Parathyroid adenoma (tissue), 2 donors: ENCODE data around the gene TRAPPC2L.
A peak's percentile ranks its signal among the peaks of the same experiment; 100 is the strongest.

ENCODE experiments used
- H2AFZ ChIP-seq: fragments of 300-600 bp; sonication (generic); one replicate; pipeline ENCODE4 v1.7.0; 2017; ENCODE audit warnings: antibody characterized with exemption, mild to moderate bottlenecking
- H3K27ac ChIP-seq: fragments of 300-600 bp; sonication (generic); one replicate; pipeline ENCODE4 v1.7.0; 2017
- H3K27me3 ChIP-seq: fragments of 300-600 bp; sonication (generic); one replicate; pipeline ENCODE4 v1.7.0; 2017; ENCODE audit warnings: low read length; ENCODE audit not compliant: control insufficient read depth, insufficient read depth
- H3K36me3 ChIP-seq: fragments of 300-600 bp; sonication (generic); one replicate; pipeline ENCODE4 v1.7.0; 2017; ENCODE audit warnings: low read length; ENCODE audit not compliant: control insufficient read depth, insufficient read depth
- H3K4me1 ChIP-seq: fragments of 300-600 bp; sonication (generic); one replicate; pipeline ENCODE4 v1.7.0; 2017; ENCODE audit warnings: control low read depth
- H3K4me2 ChIP-seq: fragments of 300-600 bp; sonication (generic); one replicate; pipeline ENCODE4 v1.7.0; 2017; ENCODE audit warnings: low read length
- H3K4me3 ChIP-seq: fragments of 300-600 bp; sonication (generic); one replicate; pipeline ENCODE4 v1.7.0; 2017; ENCODE audit warnings: low read depth, low read length
- H3K79me2 ChIP-seq: fragments of 300-600 bp; sonication (generic); one replicate; pipeline ENCODE4 v1.7.0; 2017; ENCODE audit warnings: control low read depth
- H3K9ac ChIP-seq: fragments of 300-600 bp; sonication (generic); one replicate; pipeline ENCODE4 v1.7.0; 2017; ENCODE audit warnings: mild to moderate bottlenecking
- H3K9me3 ChIP-seq: fragments of 300-600 bp; sonication (generic); one replicate; pipeline ENCODE4 v1.7.0; 2017; ENCODE audit warnings: low read length; ENCODE audit not compliant: control insufficient read depth
- TF ChIP-seq, protein P1 (sequence below): fragments of 300-600 bp; sonication (generic); IDR thresholded peaks from one replicate; pipeline ENCODE4 v1.7.0; 2017; ENCODE audit warnings: antibody characterized with exemption, mild to moderate bottlenecking
- donor health status: primary hyperparathyroidism.

Gene TRAPPC2L, protein sequence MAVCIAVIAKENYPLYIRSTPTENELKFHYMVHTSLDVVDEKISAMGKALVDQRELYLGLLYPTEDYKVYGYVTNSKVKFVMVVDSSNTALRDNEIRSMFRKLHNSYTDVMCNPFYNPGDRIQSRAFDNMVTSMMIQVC

DNA sequence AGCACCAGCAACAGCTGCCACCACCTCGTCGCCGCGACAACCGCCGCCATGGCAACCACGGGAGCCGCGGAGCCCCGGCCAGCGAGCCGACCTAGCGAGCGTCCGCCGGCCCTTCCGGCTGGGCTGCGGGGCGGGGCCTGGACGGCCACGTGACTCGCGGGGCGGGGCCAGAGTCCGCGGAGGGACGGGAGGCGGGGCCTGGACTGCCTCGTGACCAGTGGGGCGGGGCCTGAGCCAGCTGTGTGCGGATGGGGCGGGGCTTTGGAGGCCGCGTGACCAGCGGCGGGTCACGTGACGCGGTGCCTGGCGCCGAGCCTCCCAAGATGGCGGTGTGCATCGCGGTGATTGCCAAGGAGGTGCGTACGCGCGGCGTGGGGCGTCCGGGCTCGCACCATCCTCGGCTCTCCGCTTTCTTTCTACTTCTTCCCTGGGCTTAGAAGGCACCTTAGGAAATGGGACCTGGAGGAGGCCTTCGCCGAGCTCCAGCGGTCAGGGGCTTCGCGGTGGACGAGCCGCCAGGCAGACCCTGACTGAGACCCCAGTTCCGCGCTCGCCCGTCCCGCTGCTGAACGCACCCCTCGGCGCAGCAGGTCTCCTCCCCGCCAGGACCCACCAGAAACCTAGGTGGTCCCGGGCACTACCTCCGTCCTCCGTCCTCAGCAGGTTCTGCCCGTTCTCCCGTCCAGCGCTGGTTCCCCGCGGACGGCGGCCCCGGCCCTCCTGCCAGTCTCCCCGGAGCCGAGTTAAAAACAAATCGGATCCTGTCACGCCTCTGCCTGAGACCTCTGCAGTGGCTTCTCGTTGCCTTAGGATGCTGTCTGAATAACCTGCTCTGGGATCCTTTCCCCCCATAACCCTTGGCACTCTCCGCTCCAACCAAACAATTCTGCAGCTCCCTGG is at the start of gene TRAPPC2L, which contains the start of gene GALNS:
TSS of gene TRAPPC2L (plus strand) at position 300 of the 900 bp plus-strand sequence. CDS start at position 324, 24 bp downstream.
TSS of gene GALNS (minus strand) at position 120 of the 900 bp plus-strand sequence. CDS start at position 50, 70 bp downstream.
- Histone ChIP-seq H3K4me2 (peak within 1 kb of the TSS; percentile 79), H3K4me1 (peaks cover 8% of the 10 kb centered on the region), H3K27me3 (no peaks in the 10 kb centered on the region), H3K27ac (peak within 1 kb of the TSS; percentile 68), H3K36me3 (no peaks in the 10 kb centered on the region), H3K4me3 (peak within 1 kb of the TSS; percentile 82), H3K9ac (no peak within 1 kb of the TSS), H2AFZ (peak within 1 kb of the TSS; percentile 98), H3K79me2 (peaks cover 11% of the 10 kb centered on the region), H3K9me3 (no peaks in the 10 kb centered on the region)
- TF ChIP-seq, protein P1, sequence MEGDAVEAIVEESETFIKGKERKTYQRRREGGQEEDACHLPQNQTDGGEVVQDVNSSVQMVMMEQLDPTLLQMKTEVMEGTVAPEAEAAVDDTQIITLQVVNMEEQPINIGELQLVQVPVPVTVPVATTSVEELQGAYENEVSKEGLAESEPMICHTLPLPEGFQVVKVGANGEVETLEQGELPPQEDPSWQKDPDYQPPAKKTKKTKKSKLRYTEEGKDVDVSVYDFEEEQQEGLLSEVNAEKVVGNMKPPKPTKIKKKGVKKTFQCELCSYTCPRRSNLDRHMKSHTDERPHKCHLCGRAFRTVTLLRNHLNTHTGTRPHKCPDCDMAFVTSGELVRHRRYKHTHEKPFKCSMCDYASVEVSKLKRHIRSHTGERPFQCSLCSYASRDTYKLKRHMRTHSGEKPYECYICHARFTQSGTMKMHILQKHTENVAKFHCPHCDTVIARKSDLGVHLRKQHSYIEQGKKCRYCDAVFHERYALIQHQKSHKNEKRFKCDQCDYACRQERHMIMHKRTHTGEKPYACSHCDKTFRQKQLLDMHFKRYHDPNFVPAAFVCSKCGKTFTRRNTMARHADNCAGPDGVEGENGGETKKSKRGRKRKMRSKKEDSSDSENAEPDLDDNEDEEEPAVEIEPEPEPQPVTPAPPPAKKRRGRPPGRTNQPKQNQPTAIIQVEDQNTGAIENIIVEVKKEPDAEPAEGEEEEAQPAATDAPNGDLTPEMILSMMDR, result no peak

DNA sequence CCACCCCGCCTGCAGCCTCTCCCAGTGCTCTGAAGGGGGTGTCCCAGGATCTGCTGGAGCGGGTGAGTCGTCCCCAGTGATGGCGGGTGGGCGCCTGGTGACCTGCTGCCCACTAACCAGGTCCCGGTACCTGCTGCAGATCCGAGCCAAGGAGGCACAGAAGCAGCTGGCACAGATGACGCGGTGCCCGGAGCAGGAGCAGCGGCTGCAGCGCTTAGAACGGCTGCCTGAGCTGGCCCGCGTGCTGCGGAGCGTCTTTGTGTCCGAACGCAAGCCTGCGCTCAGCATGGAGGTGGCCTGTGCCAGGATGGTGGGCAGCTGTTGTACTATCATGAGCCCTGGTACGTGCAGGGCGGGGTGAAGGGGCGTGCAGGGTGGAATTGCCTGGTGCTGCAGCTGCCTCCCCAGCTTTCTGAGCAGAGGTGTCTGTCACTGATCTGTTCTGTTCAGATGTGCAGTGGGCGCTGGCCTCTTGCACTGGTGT is 49.7 kb upstream of the TRAPPC2L start:
- H3K79me2 ChIP-seq, result no peaks in the 10 kb centered on the region
- H3K9ac ChIP-seq, result no peak overlapping the region
- H3K36me3 ChIP-seq, result no peaks in the 10 kb centered on the region
- H3K4me1 ChIP-seq, result peaks cover 12% of the 10 kb centered on the region
- no peaks in the 10 kb centered on the region for H3K27me3 ChIP-seq
- no peaks in the 10 kb centered on the region for H3K9me3 ChIP-seq
- H3K4me2 ChIP-seq, result no peak overlapping the region
- no peak overlapping the region for H3K27ac ChIP-seq
- no peak overlapping the region for H2AFZ ChIP-seq
- TF ChIP-seq, protein P1, result no peak
- H3K4me3 ChIP-seq, result no peak overlapping the region

DNA sequence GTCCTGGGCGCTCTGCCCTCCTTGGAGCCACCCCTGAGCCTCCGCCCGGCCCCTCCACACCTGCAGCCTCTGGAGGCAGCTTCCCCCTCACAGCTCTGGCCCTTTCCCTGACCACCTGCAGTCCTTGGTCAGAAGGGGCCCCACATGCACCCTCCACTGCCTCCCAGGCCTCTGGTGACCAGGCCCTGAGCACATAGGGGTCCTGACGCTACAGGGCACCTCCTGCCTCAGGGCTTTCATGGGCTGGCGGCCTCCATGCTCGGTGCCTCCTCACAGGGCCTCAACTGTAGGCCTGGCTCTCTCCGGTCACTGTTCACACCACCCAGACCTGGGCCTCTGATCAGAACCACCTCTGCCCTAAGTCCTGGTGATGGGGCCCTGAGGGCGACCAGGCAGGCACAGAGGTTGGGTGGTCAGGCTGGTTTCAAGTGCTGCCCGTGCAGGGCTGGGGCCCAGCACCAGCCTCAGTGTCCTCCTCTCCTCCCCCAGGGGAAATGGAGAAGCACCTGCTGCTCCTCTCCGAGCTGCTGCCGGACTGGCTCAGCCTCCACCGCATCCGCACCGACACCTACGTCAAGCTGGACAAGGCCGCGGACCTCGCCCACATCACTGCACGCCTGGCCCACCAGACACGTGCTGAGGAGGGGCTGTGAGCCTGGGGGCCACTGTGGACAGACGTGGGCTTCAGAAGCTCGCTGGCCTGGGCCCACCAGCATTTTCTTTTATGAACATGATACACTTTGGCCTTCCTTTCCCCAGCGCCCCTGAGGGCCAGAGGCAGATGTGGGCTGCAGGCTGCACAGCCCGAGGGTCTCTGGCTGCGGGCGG is 49.1 kb upstream of the TRAPPC2L start:
- no peak overlapping the region for H3K27ac ChIP-seq
- no peaks in the 10 kb centered on the region for H3K79me2 ChIP-seq
- TF ChIP-seq, protein P1, result no peak

DNA sequence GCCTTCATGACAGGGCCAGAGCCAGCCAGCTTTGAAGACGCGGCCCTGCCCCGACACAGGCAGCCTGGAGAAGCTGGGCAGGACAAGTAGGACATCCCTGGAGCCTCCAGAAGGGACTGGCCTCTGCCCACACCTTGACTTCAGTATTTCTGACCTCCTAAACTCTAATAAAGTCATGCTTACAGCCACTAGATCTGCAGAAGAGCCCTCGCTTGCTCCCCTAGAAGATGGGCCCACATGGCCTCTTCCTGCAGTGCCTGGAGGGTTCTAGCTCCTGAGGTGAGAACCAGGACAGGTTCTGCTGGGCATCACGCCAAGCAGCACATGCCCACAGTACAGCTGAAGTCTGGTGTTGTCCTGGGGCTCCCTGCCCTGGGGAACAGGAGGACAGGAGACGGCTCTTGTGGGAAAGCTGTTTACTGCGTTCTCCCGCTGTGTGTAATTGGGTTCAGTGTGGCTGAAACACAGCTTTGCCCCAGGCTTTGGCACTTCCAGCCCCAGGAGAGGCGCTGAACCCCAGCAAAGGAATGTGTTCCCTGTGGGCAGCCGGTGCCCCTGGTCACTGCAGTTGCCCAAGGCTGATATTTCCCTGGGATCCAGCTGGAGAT is 47.8 kb upstream of the TRAPPC2L start:
- no peak overlapping the region for H3K27ac ChIP-seq
- H3K27me3 ChIP-seq, result no peaks in the 10 kb centered on the region

More for the DNA sequence above, 49.1 kb upstream of the TRAPPC2L start:
- no peaks in the 10 kb centered on the region for H3K9me3 ChIP-seq
- no peak overlapping the region for H3K4me3 ChIP-seq
- peaks cover 12% of the 10 kb centered on the region for H3K4me1 ChIP-seq
- no peaks in the 10 kb centered on the region for H3K27me3 ChIP-seq
- H3K4me2 ChIP-seq, result no peak overlapping the region
- no peaks in the 10 kb centered on the region for H3K36me3 ChIP-seq
- H3K9ac ChIP-seq, result no peak overlapping the region
- H2AFZ ChIP-seq, result no peak overlapping the region

More for the DNA sequence above, 47.8 kb upstream of the TRAPPC2L start:
- Histone ChIP-seq H3K9ac (no peak overlapping the region), H3K4me3 (no peak overlapping the region), H3K4me1 (peaks cover 11% of the 10 kb centered on the region), H3K36me3 (no peaks in the 10 kb centered on the region), H2AFZ (no peak overlapping the region), H3K4me2 (no peak overlapping the region), H3K79me2 (no peaks in the 10 kb centered on the region), H3K9me3 (no peaks in the 10 kb centered on the region)
- TF ChIP-seq, protein P1, result no peak
